Measurements from ENCODE around the gene WFS1.

The WFS1 gene

DNA sequence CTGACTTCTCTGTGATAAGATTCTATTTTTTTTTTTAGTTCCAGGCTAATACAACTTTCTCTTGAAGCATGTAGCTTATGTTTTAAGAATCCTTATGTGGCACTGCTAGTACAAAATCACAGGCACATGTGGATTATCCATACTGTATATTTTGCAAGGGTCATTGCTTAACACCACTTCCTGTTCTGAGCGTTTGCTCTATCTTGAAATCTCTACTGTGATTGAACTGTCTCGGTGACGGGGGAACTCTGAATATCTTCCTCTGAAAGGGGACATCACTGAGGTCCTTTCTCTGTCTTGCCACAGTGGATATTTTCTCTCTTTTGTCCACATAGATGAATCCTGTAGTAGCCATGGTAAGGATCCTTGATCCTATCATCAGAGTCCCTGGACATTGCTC lies 2.1 kb upstream of the WFS1 start:
- no peak for TF ChIP-seq FOXM1 (IDR thresholded peaks at IDR 0.05; ENCODE audit: borderline replicate concordance, low read depth)
- no peak for TF ChIP-seq EGR1 (IDR thresholded peaks at IDR 0.05)
- TF ChIP-seq, protein P1, sequence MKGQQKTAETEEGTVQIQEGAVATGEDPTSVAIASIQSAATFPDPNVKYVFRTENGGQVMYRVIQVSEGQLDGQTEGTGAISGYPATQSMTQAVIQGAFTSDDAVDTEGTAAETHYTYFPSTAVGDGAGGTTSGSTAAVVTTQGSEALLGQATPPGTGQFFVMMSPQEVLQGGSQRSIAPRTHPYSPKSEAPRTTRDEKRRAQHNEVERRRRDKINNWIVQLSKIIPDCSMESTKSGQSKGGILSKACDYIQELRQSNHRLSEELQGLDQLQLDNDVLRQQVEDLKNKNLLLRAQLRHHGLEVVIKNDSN (IDR thresholded peaks at IDR 0.05) = no peak
- no peak for TF ChIP-seq TCF12 (IDR thresholded peaks at IDR 0.05; ENCODE audit: low read depth)
- no peak for TF ChIP-seq YY1 (IDR thresholded peaks at IDR 0.05; ENCODE audit: low read depth)
- no peak for TF ChIP-seq ZBTB7A (IDR thresholded peaks at IDR 0.05; ENCODE audit: low read depth)
- TF ChIP-seq RAD21 (IDR thresholded peaks at IDR 0.05; ENCODE audit: low read depth) = no peak
- no peak for TF ChIP-seq EP300 (IDR thresholded peaks at IDR 0.05; ENCODE audit: borderline replicate concordance)
- TF ChIP-seq TAF1 (IDR thresholded peaks at IDR 0.05; ENCODE audit: low read depth) = no peak
- no peak for TF ChIP-seq CEBPB (IDR thresholded peaks at IDR 0.05)
- no peak for TF ChIP-seq CREB1 (IDR thresholded peaks at IDR 0.05; ENCODE audit: low read depth)

GRCh38 chr4:6268650-6269615 lies 717 bp upstream of the WFS1 start:
- peak; percentile 6; the same call in 1 of the 2 replicates for TF ChIP-seq MAX (IDR thresholded peaks at IDR 0.05)
- no peak for TF ChIP-seq REST (IDR thresholded peaks at IDR 0.05; ENCODE audit: low read depth)

DNA sequence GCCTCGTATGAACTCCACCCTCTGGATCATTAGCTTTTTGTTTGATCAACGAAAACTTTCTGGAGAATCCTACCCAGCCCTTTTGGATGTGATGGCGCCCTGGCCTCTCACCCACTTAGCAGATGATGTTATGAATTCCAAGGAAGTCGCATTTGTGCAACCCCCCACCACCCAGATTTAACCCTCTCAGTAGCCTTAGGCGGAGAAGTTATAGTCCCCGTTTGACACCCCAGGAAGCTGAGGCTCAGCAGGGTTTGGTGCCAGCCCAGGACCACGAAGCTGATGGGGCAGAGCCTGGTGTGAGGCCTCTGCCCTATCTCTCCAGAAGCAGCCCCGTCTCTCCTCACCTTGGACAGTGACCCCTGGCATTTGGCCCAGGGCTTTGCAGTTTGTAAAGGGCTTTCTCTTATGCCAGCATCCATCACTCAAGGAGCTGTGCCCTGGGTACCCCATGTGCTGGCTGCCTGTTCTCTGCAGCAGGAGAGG lies 1.0 kb downstream of the WFS1 start:
- TF ChIP-seq YY1 (IDR thresholded peaks at IDR 0.05; ENCODE audit: low read depth) (no peak), NFIC (IDR thresholded peaks at IDR 0.05) (no peak), REST (IDR thresholded peaks at IDR 0.05; ENCODE audit: low read depth) (peak; percentile 39; the same call in 1 of the 2 replicates)

DNA sequence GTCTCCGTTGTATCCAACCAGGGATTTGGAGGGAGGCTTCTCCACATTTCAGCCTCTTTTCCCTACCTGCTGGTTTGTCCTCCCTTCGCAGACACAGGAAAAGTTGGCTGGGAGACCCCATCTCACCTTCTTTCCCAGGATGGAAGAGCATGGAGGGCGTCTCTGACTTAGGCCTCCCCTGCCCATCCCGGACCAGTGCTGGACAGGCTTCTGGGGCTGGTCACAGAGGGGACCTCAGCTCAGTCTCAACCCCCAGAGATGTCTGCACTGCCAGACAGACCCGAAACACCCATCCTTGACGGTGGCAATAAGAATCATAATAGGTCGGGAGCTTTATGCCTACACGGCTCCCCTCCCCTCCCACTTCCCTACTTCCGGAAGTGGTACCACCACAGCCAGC lies 1.6 kb downstream of the WFS1 start:
- TF ChIP-seq TAF1 (IDR thresholded peaks at IDR 0.05; ENCODE audit: low read depth) (no peak), FOXM1 (IDR thresholded peaks at IDR 0.05; ENCODE audit: borderline replicate concordance, low read depth) (no peak), ZBTB7A (IDR thresholded peaks at IDR 0.05; ENCODE audit: low read depth) (no peak), MAX (IDR thresholded peaks at IDR 0.05) (no peak), EGR1 (IDR thresholded peaks at IDR 0.05) (no peak), CEBPB (IDR thresholded peaks at IDR 0.05) (no peak), EP300 (IDR thresholded peaks at IDR 0.05; ENCODE audit: borderline replicate concordance) (no peak)

GRCh38 chr4:6271701-6272465 lies 2.2 kb downstream of the WFS1 start:
- no peak for TF ChIP-seq REST (IDR thresholded peaks at IDR 0.05; ENCODE audit: low read depth)
